SIG-M5 (cell line): ENCODE measurements around the gene NET1.
"Not testable (repeated sequence)": the region's sequence is repeated elsewhere in the genome, so short reads cannot be mapped to it uniquely, and the experiment has no call there.

Experiments used
- DNase-seq: peaks from one replicate; lab custom pipeline; 2025; lab: John Stamatoyannopoulos, UW

Gene NET1

GRCh38 chr10:5396556-5397300 is 15.6 kb upstream of the NET1 start:
- no peak for DNase-seq

- no peak for DNase-seq
Observed at GRCh38 chr10:5399332-5399731, 13.0 kb upstream of the NET1 start.

- DNase-seq: no peak
Observed at GRCh38 chr10:5400468-5401240, 11.7 kb upstream of the NET1 start.

GRCh38 chr10:5402798-5403197 is 9.6 kb upstream of the NET1 start:
- DNase-seq: no peak

GRCh38 chr10:5404208-5405041 is 7.9 kb upstream of the NET1 start, which contains the start of gene TUBAL3:
Gene TUBAL3, minus strand, starts transcription at chr10:5404828. Its CDS starts 36 bp downstream, at chr10:5404792.
- DNase-seq: no peak

GRCh38 chr10:5406918-5407317 is 5.4 kb upstream of the NET1 start:
- no peak for DNase-seq

- DNase-seq: not testable (repeated sequence)
Observed at GRCh38 chr10:5410787-5411186, 1.6 kb upstream of the NET1 start.

- DNase-seq: no peak
Observed at GRCh38 chr10:5411941-5412276, 448 bp upstream of the NET1 start.

- DNase-seq: no peak
Observed at GRCh38 chr10:5413012-5413938, 918 bp downstream of the NET1 start.

GRCh38 chr10:5416981-5417380 is 4.6 kb downstream of the NET1 start:
- DNase-seq: no peak

- no peak for DNase-seq
Observed at GRCh38 chr10:5418584-5418983, 6.2 kb downstream of the NET1 start.

GRCh38 chr10:5419466-5420094 is 7.2 kb downstream of the NET1 start:
- no peak for DNase-seq

GRCh38 chr10:5423771-5424170 is 11.4 kb downstream of the NET1 start:
- no peak for DNase-seq

GRCh38 chr10:5424751-5425150 is 12.4 kb downstream of the NET1 start:
- DNase-seq: no peak

GRCh38 chr10:5428133-5428532 is 15.8 kb downstream of the NET1 start:
- no peak for DNase-seq

GRCh38 chr10:5433182-5433581 is 20.8 kb downstream of the NET1 start:
- DNase-seq: no peak

- no peak for DNase-seq
Observed at GRCh38 chr10:5434017-5434753, 21.8 kb downstream of the NET1 start.

GRCh38 chr10:5435328-5435727 is 23.0 kb downstream of the NET1 start:
- no peak for DNase-seq

GRCh38 chr10:5440206-5440605 is 27.8 kb downstream of the NET1 start:
- no peak for DNase-seq

GRCh38 chr10:5441106-5441505 is 28.7 kb downstream of the NET1 start:
- DNase-seq: no peak
